Activated T-helper 9 cell treated with anti-CD3 and anti-CD28 coated beads, Interleukin-2, amount 50 U/mL, for 16 hours (primary cell): Measurements from ENCODE around the gene NSRP1.
A peak's percentile ranks its signal among the peaks of the same experiment; 100 is the strongest.
"Not testable (repeated sequence)": the region's sequence is repeated elsewhere in the genome, so short reads cannot be mapped to it uniquely, and the experiment has no call there.

Experiments used
- DNase-seq: peaks from one replicate; pipeline ENCODE4 v3.0.0-alpha.2; 2020; ENCODE audit warnings: low read depth

Gene NSRP1, protein sequence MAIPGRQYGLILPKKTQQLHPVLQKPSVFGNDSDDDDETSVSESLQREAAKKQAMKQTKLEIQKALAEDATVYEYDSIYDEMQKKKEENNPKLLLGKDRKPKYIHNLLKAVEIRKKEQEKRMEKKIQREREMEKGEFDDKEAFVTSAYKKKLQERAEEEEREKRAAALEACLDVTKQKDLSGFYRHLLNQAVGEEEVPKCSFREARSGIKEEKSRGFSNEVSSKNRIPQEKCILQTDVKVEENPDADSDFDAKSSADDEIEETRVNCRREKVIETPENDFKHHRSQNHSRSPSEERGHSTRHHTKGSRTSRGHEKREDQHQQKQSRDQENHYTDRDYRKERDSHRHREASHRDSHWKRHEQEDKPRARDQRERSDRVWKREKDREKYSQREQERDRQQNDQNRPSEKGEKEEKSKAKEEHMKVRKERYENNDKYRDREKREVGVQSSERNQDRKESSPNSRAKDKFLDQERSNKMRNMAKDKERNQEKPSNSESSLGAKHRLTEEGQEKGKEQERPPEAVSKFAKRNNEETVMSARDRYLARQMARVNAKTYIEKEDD

GRCh38 chr17:30116661-30117551, at the start of gene NSRP1:
TSS of gene NSRP1 (plus strand) at chr17:30116816. CDS start at chr17:30116844, 28 bp downstream.
- DNase-seq = peak; percentile 88

- DNase-seq = no peak
Observed at GRCh38 chr17:30068465-30068864, 48.2 kb upstream of the NSRP1 start.

DNA sequence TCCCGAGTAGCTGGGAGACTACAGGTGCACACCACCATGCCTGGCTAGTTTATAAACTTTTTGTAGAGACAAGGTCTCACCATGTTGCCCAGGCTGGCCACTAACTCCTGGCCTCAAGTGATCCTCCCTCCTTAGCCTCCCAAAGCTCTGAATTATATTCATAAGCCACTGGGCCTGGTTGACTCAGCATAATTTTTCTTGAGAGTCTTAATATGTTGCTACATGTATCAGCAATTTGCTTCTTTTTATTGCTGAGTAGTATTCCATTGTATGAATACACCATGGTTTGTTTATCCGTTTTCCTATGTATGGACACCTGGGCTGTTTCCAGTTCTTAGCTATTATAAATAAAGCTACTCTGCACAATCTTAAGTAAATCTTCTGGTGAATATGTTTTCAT, 42.4 kb upstream of the NSRP1 start:
- no peak for DNase-seq

DNA sequence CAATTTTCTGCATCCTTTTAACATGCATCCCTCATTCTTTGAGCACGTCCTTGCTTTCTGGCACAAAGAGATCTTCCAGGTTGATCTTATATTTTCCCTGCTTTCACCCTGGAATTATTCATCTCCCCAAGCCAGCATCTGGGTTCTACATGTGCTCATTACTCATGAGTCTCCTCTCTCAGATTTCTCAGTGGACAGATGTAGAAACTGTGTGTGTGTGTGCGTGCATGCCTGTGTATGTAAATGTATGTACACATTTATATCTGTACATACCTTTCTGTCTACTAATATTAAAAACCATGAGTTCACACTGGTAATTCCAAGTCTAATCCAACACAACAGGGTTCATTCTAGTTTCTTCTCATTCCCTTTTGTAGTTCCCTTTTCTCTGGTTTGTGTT, 41.9 kb upstream of the NSRP1 start:
- DNase-seq = no peak

DNA sequence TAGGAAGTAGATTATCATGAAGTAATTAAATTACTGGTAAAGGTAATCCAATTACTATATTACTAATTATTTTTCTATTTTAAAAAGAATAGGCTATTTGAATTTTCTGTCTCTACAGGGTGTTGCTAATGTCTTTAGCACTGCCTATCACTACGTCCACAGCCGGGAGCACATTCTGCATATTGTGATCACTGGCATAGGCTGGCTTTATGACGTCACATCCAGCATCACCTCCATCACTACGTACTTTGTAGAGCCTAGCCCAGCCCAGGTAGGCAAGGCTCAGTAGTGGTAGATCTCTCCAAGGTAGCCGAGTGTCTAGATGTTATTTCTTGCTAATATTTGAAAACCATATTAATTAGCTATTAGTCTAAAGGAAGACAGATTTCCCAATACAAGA, 33.8 kb upstream of the NSRP1 start:
- no peak for DNase-seq

GRCh38 chr17:30084788-30085187, 31.8 kb upstream of the NSRP1 start:
- DNase-seq = no peak

- no peak for DNase-seq
Observed at GRCh38 chr17:30086896-30087295, 29.7 kb upstream of the NSRP1 start.

DNA sequence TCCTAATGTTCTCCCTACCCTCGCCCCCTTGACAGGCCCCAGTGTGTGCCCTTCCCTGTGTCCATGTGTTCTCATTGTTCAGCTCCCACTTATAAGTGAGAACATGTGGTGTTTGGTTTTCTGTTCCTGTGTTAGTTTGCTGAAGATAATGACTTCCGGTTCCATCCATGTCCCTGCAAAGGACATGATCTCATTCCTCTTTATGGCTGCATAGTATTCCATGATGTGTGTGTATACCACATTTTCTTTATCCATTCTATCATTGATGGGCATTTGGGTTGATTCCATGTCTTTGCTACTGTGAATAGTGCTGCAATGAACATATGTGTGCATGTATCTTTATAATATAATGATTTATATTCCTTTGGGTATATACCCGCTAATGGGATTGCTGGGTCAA, 29.2 kb upstream of the NSRP1 start:
- not testable (repeated sequence) for DNase-seq

DNA sequence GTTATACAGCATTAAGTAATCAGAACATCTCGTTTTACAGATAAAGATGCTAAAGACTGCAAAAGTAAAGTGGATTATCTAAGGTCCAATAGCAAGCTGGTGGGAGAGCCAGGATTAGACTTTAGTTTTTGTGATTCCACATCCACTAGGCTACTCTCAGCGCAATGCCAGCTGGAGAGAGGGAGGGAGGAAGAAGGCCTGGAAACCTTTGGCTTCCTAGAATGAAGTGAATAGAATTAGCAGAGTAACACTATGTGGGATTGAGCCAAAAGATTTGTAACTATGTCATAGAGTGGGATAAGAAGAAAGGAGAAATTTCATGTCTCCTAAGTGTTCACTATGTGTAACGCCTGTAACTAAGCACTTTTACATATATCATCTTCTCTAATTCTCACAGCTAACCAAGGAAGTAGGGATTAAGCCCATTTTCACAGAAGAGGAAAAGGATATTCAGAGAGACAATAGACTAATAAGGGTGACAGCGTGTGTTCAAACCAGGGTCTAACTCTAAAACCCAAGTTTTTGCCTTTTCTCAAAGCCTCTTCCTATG, 25.4 kb upstream of the NSRP1 start:
- no peak for DNase-seq

- no peak for DNase-seq
Observed at GRCh38 chr17:30091771-30092170, 24.8 kb upstream of the NSRP1 start.

GRCh38 chr17:30092886-30093285, 23.7 kb upstream of the NSRP1 start:
- DNase-seq = no peak

DNA sequence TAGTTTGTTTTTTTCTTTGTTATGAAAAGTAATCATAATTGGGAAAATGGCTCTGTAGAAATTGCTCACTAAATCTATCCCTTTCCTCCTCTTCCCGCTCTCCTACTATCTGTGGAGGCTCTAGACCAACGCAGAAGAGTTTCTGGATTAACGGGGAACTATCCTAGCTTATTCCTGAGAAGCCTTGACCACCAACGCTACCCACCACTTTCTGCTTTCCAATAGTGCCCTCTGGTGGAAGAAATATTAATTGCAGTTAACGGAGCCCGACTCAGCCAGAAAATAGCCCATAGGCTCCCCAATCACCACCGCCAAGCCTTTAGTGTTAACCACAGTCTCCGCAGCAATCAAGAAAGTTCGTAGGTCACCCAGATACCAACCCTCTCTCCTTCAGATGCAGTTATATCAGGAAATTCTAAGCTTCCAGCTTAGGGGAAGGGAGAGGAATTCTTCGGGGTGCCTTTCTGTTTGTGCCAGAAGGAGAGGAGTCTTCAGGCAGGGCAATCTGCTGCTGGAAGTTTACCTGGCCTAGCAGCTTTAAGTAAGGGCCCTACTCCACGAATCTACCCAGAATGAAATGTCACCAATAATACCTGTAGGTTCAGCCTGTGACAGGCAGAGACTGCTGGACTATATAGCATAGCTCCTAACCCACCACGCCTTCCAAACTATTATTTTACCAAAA, 23.0 kb upstream of the NSRP1 start:
- no peak for DNase-seq

DNA sequence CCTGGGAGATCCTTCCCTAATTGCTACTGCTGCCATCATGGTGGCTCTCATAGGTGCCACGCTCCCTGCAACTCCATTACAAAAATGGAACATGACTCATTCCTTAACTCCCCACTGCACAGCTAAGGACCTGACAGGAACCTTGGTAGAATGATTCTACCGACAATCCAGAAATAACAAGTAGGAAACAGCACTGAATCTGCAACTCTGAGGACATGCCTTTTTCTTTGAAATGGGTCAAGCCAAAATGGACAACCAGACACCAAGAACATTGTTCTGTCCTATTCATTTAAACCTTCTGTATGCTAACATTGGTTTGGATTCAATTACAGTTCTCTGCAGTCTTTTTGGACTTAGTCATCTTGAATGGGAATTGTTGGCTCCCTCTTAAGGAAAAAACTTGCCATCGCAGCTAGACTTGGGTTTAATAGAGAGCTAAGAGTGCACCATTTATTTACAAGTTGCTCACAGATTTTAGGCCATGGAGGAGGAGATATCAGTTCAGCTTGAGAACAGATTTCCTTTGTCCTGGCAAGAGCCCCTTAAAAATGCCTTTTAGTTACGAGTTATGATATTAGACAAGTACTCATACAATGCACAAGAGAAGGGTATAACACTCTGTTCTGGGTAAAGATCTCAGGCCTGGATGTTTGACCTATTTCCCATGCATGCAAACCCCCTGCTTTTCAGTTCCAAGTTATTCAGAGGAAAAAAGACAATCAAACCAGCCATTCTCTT, 20.9 kb upstream of the NSRP1 start:
- no peak for DNase-seq

DNA sequence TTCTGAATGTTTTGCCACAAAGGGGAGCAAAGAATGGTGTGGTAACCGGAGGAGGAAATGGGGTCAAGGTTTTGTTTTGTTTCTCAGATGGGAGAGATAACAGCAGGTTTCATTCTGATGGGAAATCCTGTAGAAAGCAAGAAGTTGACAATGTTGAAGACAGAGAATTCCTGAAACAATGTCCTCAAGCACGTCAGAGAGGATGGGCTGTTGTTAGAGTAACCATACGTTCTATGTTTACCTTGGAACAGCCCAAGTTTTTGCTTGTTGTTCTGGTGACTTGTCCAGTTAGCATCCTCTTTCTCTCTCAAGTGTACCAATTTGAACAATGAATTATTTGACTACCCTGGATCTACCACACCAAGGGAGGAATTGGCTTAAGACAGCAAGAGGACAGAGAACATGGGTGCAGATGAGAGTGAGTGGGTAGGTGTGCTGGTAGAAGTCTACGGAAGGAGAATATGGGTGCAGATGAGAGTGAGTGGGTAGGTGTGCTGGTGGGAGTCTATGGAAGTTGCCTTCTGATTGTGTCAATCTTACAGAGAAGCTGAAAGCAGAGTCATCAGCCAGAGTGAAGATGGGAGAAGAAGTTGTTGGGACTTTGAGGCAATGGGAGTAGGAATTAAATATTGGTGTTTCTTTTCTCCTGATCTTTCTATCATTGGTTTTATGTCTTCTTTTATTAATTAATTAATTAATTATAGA, 14.8 kb upstream of the NSRP1 start:
- DNase-seq = no peak

DNA sequence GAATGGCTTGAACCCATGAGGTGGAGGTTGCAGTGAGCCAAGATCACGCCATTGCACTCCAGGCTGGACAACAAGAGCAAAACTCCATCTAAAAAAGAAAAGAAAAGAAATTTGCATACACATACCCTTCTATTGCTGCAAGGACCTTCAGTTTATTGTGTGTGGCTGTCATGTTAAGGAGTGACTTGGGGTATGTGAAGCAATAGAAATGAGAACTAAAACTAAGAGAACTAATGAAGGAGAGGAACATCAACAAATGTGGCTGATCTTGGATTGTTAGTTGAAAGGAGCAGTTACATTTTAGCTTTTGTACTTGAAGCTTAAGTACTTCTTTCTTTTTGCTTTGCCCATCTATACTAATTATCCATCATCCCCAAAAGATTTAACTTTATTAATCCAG, 12.7 kb upstream of the NSRP1 start:
- DNase-seq = no peak

- peak; percentile 47 for DNase-seq
Observed at GRCh38 chr17:30104575-30105339, 11.9 kb upstream of the NSRP1 start.

GRCh38 chr17:30112794-30113193, 3.8 kb upstream of the NSRP1 start:
- DNase-seq = no peak

DNA sequence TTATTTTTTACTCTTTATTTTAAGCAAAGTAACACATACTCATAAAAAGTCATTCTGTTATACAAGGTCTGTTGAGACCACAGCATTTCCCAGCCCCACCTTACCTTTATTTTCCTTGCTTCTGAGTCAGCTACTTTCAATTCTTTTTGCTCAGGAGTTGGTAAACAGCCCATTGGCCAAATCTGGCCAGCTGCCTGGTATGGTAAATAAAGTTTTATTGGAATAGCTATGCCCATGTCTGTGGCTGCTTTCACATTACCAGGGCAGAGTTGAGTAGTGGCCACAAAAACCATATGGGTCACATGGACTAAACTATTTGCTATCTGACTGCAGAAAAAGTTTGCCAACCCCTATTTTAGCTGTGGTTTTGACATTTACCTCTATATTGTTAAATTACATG, 3.4 kb upstream of the NSRP1 start:
- no peak for DNase-seq

DNA sequence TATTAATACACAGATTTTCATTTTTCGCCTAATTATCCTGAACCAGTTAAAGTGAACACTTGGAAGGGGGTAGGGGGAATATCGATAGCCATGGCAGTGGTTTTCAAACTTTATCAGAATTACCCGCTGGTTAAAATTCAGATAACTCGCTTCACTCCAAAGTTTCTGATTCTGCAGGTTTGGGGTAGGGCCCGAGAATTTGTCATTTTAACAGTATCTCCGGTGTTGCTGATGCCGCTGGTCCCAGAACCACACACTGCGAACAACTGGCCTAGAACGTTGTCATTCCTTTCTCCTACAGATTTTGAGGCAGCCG, 313 bp upstream of the NSRP1 start:
- DNase-seq = no peak

DNA sequence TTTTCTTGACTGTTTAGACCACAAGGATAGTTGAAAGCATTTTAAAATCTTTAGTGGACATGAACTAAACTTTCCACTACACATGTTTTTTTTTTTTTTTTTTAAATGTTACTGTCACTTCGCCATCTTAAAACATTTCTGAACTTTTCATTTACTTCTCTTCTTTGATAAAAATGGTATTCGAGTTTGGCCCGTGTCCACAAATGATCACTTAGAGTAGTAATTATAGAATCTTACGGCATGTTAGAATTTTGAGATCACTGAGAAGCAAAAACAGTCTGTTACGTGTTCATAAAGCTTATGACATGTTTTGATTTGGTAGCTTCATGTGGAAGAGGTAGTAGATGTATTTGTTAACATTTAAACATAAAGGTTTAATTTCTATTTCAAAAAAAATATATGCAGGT, 1.1 kb downstream of the NSRP1 start:
- DNase-seq = no peak
